Right cardiac atrium (tissue), 5 donors: ENCODE data around the gene AADACL2. TPM values are rescaled to one million over a fixed set of nuclear protein-coding genes. Genes with fewer than 3 reads are reported as not detected.

Experiments used
- ATAC-seq, 2 donors: fragments of 200-7000 bp; cut with Tn5 transposase; one replicate each; pipeline versions ENCODE4 v1.8.0 to v1.9.1; 2020; ENCODE audit warnings: moderate library complexity in 2 of 2, mild to moderate bottlenecking in 1 of 2
- DNase-seq, 3 donors: peaks; one replicate each; pipeline ENCODE4 v3.0.0-alpha.2; 2020
- H3K27ac ChIP-seq: one replicate; pipeline ENCODE4 v1.5.1; 2013; ENCODE audit warnings: mild to moderate bottlenecking, low read length, control low read depth, moderate library complexity
- H3K27me3 ChIP-seq: one replicate; pipeline ENCODE4 v1.6.1; 2013; ENCODE audit not compliant: control insufficient read depth, insufficient read depth
- H3K4me1 ChIP-seq: one replicate; pipeline ENCODE4 v1.6.1; 2013; ENCODE audit warnings: low read length; ENCODE audit not compliant: control insufficient read depth, insufficient read depth
- H3K4me3 ChIP-seq: one replicate; pipeline ENCODE4 v1.5.1; 2013; ENCODE audit warnings: low read length, control low read depth
- H3K9me3 ChIP-seq: one replicate; pipeline ENCODE4 v1.6.1; 2013; ENCODE audit warnings: low read length; ENCODE audit not compliant: control insufficient read depth
- WGBS: extraction: QIAGEN DNeasy Blood & Tissue Kit; methylation state at CpG from one replicate; pipeline ENCODE4 v1.1.7; 2013; 5-methylcytosine and 5-hydroxymethylcytosine counted together
- intact Hi-C, 4 donors: fragments of 100-400 bp; cut with DNase I; formaldehyde crosslinking; loops; one replicate each; pipeline versions ENCODE4 v1.11.0 to v1.14.0; 2022 to 2023
- polyA plus RNA-seq: library from polyadenylated mRNA; stranded (reverse); fragments of 200-250 nt; gene quantifications from one replicate; pipeline ENCODE4 v1.2.3, GENCODE V29; 2013
- total RNA-seq, 4 donors: library from RNA; stranded (reverse); fragmentation: NEBNext Ultra II Directional; extraction: Animal tissue kit (Norgen Biotek cat#: 25700); gene quantifications; one replicate each; pipeline ENCODE4 v1.2.1, GENCODE V29; 2021
- donor health status: healthy with polysubstance abuse.
- donor health status: DM: no; HTN: yes; CAD: no.
- donor health status: DM: no; HTN: no; CAD: no.
- donor health status: DM: no; HTN: yes; CAD: no; lungs with severe emphysema.
- donor health status: DM: yes; HTN: yes; CAD: no.

The AADACL2 gene
- total and polyA plus RNA-seq, 5 donors, result 0.05 TPM; not detected in 4

GRCh38 chr3:151765685-151766084, 32.0 kb downstream of the AADACL2 start:
- Histone ChIP-seq H3K9me3 (no peaks in the 10 kb centered on the region), H3K4me3 (no peak overlapping the region), H3K27ac (no peak overlapping the region), H3K27me3 (no peaks in the 10 kb centered on the region), H3K4me1 (no peaks in the 10 kb centered on the region)
- DNase-seq (no peak), ATAC-seq (no peak)
- intact Hi-C loops, result no loop called here

- no peaks in the 10 kb centered on the region for H3K27me3 ChIP-seq
- ATAC-seq, result peak; percentile 14 to 58
- peaks cover under 1% of the 10 kb centered on the region for H3K4me1 ChIP-seq
- DNase-seq, result no peak
- WGBS, result 48% methylated on average over 2 of the region's 2 CpGs
- no peaks in the 10 kb centered on the region for H3K9me3 ChIP-seq
- no peak overlapping the region for H3K4me3 ChIP-seq
- H3K27ac ChIP-seq, result no peak overlapping the region
- intact Hi-C loops, result no loop called here
Observed at GRCh38 chr3:151766454-151766853, 32.7 kb downstream of the AADACL2 start.

GRCh38 chr3:151768393-151768930, 34.7 kb downstream of the AADACL2 start:
- no peak for ATAC-seq
- Histone ChIP-seq H3K4me3 (no peak overlapping the region), H3K27ac (no peak overlapping the region), H3K9me3 (no peaks in the 10 kb centered on the region), H3K4me1 (peaks cover 3% of the 10 kb centered on the region), H3K27me3 (no peaks in the 10 kb centered on the region)
- no peak for DNase-seq
- intact Hi-C loops, result no loop called here
- 93% methylated on average over 1 of the region's 1 CpG for WGBS

GRCh38 chr3:151769175-151769574, 35.4 kb downstream of the AADACL2 start:
- no peak overlapping the region for H3K4me3 ChIP-seq
- H3K27ac ChIP-seq, result no peak overlapping the region
- DNase-seq (no peak), ATAC-seq (no peak)
- WGBS, result 69% methylated on average over 2 of the region's 2 CpGs
- peaks cover 3% of the 10 kb centered on the region for H3K4me1 ChIP-seq
- H3K9me3 ChIP-seq, result no peaks in the 10 kb centered on the region
- intact Hi-C loops, result no loop called here
- H3K27me3 ChIP-seq, result no peaks in the 10 kb centered on the region

GRCh38 chr3:151770956-151771355, 37.2 kb downstream of the AADACL2 start:
- ATAC-seq, result peak; percentile 94 to 95
- Histone ChIP-seq H3K4me1 (peaks cover 3% of the 10 kb centered on the region), H3K4me3 (no peak overlapping the region), H3K27ac (peak overlapping the region; percentile 75), H3K9me3 (no peaks in the 10 kb centered on the region), H3K27me3 (no peaks in the 10 kb centered on the region)
- WGBS, result 21% methylated on average over 4 of the region's 4 CpGs
- DNase-seq, result peak; percentile 81 to 95 (median 85)
- intact Hi-C loops, result no loop called here

- intact Hi-C loops, result no loop called here
- peak in 1 of 2 donors; percentile 50 for ATAC-seq
- Histone ChIP-seq H3K4me3 (no peak overlapping the region), H3K27me3 (no peaks in the 10 kb centered on the region), H3K9me3 (no peaks in the 10 kb centered on the region), H3K27ac (no peak overlapping the region), H3K4me1 (peaks cover 3% of the 10 kb centered on the region)
- WGBS, result 78% methylated on average over 4 of the region's 4 CpGs
- peak in 2 of 3 donors; percentile 22 to 72 for DNase-seq
Observed at GRCh38 chr3:151772825-151773480, 39.2 kb downstream of the AADACL2 start.

GRCh38 chr3:151774235-151774634, 40.5 kb downstream of the AADACL2 start:
- no peak for ATAC-seq
- WGBS, result 96% methylated on average over 1 of the region's 1 CpG
- Histone ChIP-seq H3K4me1 (peaks cover 3% of the 10 kb centered on the region), H3K4me3 (no peak overlapping the region), H3K9me3 (no peaks in the 10 kb centered on the region), H3K27me3 (no peaks in the 10 kb centered on the region), H3K27ac (no peak overlapping the region)
- intact Hi-C loops, result no loop called here
- DNase-seq, result no peak

GRCh38 chr3:151774910-151775309, 41.2 kb downstream of the AADACL2 start:
- no peak for DNase-seq
- Histone ChIP-seq H3K4me3 (no peak overlapping the region), H3K9me3 (no peaks in the 10 kb centered on the region), H3K4me1 (peaks cover 3% of the 10 kb centered on the region), H3K27me3 (no peaks in the 10 kb centered on the region), H3K27ac (no peak overlapping the region)
- intact Hi-C loops, result no loop called here
- no peak for ATAC-seq

- Histone ChIP-seq H3K4me3 (no peak overlapping the region), H3K4me1 (peaks cover 3% of the 10 kb centered on the region), H3K27me3 (no peaks in the 10 kb centered on the region), H3K27ac (no peak overlapping the region), H3K9me3 (no peaks in the 10 kb centered on the region)
- intact Hi-C loops, result no loop called here
- DNase-seq (no peak), ATAC-seq (no peak)
- 61% methylated on average over 4 of the region's 4 CpGs for WGBS
Observed at GRCh38 chr3:151775314-151776258, 41.9 kb downstream of the AADACL2 start.

GRCh38 chr3:151776259-151776740, 42.6 kb downstream of the AADACL2 start:
- Histone ChIP-seq H3K4me3 (no peak overlapping the region), H3K4me1 (peaks cover 3% of the 10 kb centered on the region), H3K27me3 (no peaks in the 10 kb centered on the region), H3K27ac (no peak overlapping the region), H3K9me3 (no peaks in the 10 kb centered on the region)
- intact Hi-C loops, result no loop called here
- no peak for ATAC-seq
- 83% methylated on average over 1 of the region's 1 CpG for WGBS
- DNase-seq, result no peak

- Histone ChIP-seq H3K27me3 (no peaks in the 10 kb centered on the region), H3K4me1 (no peaks in the 10 kb centered on the region), H3K27ac (no peak overlapping the region), H3K4me3 (no peak overlapping the region), H3K9me3 (no peaks in the 10 kb centered on the region)
- DNase-seq (no peak), ATAC-seq (no peak)
- intact Hi-C loops, result no loop called here
- 94% methylated on average over 2 of the region's 2 CpGs for WGBS
Observed at GRCh38 chr3:151777880-151778279, 44.2 kb downstream of the AADACL2 start.
